Measurements from ENCODE around the gene KCTD7.
"Not testable (repeated sequence)": the region's sequence is repeated elsewhere in the genome, so short reads cannot be mapped to it uniquely, and the experiment has no call there.

KCTD7 gene

DNA sequence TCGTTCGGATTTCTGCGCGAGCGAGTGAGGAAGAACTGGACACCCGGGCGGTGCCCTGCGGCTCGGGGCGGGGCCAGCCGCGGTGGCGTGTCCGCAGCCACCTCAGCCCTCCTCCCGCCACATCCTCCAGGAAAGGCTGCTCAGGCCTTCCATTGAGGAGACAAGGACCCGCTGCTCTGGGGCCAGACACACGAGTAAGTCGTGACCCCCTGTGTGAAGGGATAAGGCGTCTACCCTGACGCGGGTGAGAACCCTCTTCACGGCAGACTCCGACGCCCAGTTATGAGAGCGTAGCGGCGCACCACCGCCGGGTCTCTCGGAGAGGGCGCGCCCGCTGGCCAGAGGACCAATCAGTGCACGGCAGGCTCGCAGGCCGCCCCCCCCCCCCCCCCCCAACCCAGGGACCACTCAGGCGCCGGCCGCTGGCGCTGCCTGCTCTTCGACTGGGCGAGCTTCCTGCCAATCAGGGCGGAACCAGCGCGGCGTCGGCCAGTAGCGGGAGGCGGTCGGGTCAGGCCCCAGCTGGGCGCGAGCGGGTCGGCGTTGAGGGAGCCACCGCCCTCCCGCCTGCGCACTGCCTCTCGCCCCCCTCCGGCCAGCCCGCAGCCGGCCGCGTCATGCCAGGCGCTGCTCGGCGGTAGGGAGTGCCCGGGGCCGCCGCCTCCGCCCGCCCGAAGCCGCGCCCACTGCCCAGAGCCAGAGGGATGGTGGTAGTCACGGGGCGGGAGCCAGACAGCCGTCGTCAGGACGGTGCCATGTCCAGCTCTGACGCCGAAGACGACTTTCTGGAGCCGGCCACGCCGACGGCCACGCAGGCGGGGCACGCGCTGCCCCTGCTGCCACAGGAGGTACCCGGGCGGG, at the start of gene KCTD7:
Gene KCTD7, plus strand, starts transcription at position 521 of the 861 bp plus-strand sequence. Its CDS starts 184 bp downstream, at position 705.
- peaks cover 0 to 8% (median 0%) of the 10 kb centered on the region in 11 experiments; a peak in 6 of 22 replicates for H3K9me3 ChIP-seq (replicated peaks in 1 of 11)
- peak within 1 kb of the TSS; percentile 79 to 89 (median 87) for H3K9ac ChIP-seq
- peaks cover 0 to 36% (median 17%) of the 10 kb centered on the region in 11 experiments; a peak in 12 of 22 replicates for H4K20me1 ChIP-seq
- peak within 1 kb of the TSS; percentile 57 to 83 (median 74) for H3K4me3 ChIP-seq
- TF ChIP-seq Cebpa-rat (IDR thresholded peaks at IDR 0.05): no peak
- H3K4me1 ChIP-seq: peaks cover 51 to 59% (median 55%) of the 10 kb centered on the region in 10 experiments
- peaks cover 0 to 7% (median 6%) of the 10 kb centered on the region in 11 experiments; a peak in 8 of 22 replicates for H3K36me3 ChIP-seq
- peak within 1 kb of the TSS; percentile 84 to 99 (median 95) for H3K4me2 ChIP-seq
- peaks cover 0 to 9% (median 0%) of the 10 kb centered on the region in 11 experiments; a peak in 3 of 22 replicates for H3K27me3 ChIP-seq
- H3K27ac ChIP-seq: peak within 1 kb of the TSS; percentile 75 to 92 (median 86)

DNA sequence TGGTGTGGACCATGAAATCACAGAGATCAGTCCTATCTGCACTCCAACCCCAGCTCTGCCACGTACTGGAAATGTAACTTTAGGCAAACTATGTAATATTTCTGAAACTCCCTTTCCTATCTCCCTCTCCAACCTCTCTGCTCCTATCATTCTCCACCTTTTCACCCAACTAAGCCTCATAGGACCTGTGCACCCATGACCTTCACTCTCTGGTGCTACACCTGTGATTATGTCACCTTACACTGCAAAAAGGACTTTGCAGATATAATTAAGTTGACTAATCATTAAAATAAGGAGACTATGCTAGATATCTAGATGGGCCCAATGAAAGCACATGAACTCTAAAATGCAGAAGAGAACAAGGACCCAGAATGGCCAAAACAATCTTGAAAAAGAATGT, 48.3 kb upstream of the KCTD7 start:
- H3K9ac ChIP-seq; H3K27me3 ChIP-seq; H3K4me2 ChIP-seq; H3K27ac ChIP-seq; H3K4me3 ChIP-seq; H3K9me3 ChIP-seq (replicated peaks in 1 of 11): not testable (repeated sequence)
- Histone ChIP-seq H3K36me3 (peaks cover 51 to 83% (median 62%) of the 10 kb centered on the region in 11 experiments), H4K20me1 (peaks cover 44 to 98% (median 94%) of the 10 kb centered on the region in 11 experiments), H3K4me1 (peaks cover 22 to 53% (median 38%) of the 10 kb centered on the region in 10 experiments)

DNA sequence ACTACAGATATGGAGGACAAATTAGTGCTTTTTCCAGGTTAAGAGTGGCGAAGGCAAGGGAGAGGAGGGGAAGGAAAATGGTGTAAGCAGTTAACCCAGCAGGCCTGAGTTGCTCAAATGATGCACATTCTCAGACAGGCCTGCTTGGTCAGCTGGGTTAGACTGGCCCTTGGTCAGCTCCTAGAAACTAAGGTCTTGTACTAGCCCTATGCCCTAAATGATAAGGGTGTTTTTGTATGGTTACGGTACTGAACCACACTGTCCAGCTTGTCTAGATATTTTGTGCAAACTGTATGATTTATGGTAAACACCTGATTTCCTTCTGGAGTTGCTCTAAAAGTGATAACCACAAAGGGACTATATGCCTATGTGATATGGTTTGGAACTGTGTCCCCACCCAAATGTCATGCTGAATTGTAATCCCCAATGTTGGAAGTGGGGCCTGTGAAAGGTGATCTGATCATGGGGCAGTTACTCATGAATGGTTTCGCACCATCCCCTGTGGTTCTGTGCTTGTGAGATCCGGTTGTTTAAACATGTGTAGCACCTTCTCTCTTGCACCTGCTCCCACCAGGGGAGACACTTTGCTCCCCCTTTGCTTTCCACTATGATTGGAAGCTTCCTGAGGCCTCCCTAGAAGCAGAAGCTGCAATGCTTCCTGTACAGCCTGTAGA, 45.7 kb upstream of the KCTD7 start:
- peaks cover 52 to 78% (median 64%) of the 10 kb centered on the region in 11 experiments for H3K36me3 ChIP-seq
- H3K9ac ChIP-seq; H3K4me3 ChIP-seq; H3K9me3 ChIP-seq (replicated peaks in 1 of 11); H3K27me3 ChIP-seq: not testable (repeated sequence)
- H4K20me1 ChIP-seq: peaks cover 49 to 98% (median 94%) of the 10 kb centered on the region in 11 experiments
- peaks cover 18 to 56% (median 34%) of the 10 kb centered on the region in 10 experiments for H3K4me1 ChIP-seq
- peak overlapping the region in 5 of 11 experiments; percentile 37 to 71 (median 59); a peak in 8 of 22 replicates for H3K4me2 ChIP-seq
- peak overlapping the region in 1 of 11 experiments; percentile 67; a peak in 2 of 22 replicates for H3K27ac ChIP-seq

DNA sequence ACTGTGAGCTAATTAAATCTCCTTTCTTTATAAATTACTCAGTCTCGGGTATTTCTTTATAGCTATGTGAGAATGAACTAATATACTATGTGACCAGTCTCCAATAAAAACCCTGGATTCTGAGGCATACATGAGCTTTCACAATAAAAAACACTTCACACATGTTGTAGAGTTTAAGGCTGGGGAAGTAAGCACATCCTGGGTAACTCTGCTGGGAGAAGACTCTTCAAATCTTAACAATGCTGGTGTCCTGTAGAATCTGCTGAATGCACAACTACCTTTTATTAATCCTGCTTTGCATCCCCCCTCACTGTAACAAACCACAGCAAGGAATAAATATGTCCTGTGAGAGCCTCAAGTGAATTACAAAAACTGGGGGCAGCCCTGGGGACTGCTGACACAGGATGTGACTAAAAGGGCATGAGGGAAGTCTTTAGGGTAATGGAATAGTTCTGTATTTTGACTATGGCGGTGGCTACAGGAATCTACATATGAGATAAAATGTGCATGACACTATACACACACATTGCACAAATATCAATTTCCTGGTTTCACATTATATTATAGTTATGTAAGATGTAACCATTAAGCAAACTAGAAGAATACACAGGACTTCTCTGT, 45.1 kb upstream of the KCTD7 start:
- Histone ChIP-seq H3K4me1 (peaks cover 15 to 56% (median 34%) of the 10 kb centered on the region in 10 experiments), H3K36me3 (peaks cover 52 to 79% (median 62%) of the 10 kb centered on the region in 11 experiments), H3K27ac (peak overlapping the region in 1 of 11 experiments; percentile 67; a peak in 2 of 22 replicates), H3K9me3 (replicated peaks in 1 of 11) (peaks cover 0 to 9% (median 0%) of the 10 kb centered on the region in 11 experiments; a peak in 4 of 22 replicates), H4K20me1 (peaks cover 52 to 98% (median 94%) of the 10 kb centered on the region in 11 experiments), H3K4me2 (peak overlapping the region in 9 of 11 experiments; percentile 18 to 71 (median 40); a peak in 16 of 22 replicates), H3K9ac (no peak overlapping the region), H3K27me3 (no peaks in the 10 kb centered on the region), H3K4me3 (no peak overlapping the region)
- TF ChIP-seq Cebpa-rat (IDR thresholded peaks at IDR 0.05): no peak

DNA sequence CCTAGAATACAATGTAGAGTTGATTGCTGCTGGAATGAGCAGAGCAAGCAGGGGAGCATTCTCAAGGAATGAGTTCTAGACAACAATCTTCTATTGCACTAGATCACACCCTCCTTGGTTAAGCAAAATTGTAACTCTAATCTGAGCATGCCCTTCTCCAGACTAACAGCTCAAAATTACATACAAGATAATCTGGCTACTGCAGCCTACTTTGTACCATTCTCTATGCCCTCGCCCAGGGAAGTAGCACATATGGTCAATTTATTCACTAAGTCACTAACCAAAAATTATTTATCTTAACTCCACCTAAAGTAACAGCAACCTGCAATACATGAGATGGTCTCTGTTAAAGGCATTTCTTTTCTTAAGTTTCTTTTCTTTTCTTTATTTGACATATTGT, 42.5 kb upstream of the KCTD7 start:
- H3K36me3 ChIP-seq: peaks cover 43 to 63% (median 54%) of the 10 kb centered on the region in 11 experiments
- TF ChIP-seq Cebpa-rat (IDR thresholded peaks at IDR 0.05): no peak
- no peak overlapping the region for H3K4me2 ChIP-seq
- H3K27me3 ChIP-seq: no peaks in the 10 kb centered on the region
- H3K27ac ChIP-seq: no peak overlapping the region
- peaks cover 35 to 78% (median 51%) of the 10 kb centered on the region in 10 experiments for H3K4me1 ChIP-seq
- no peak overlapping the region for H3K9ac ChIP-seq
- peaks cover 69 to 100% (median 100%) of the 10 kb centered on the region in 11 experiments for H4K20me1 ChIP-seq
- H3K4me3 ChIP-seq: no peak overlapping the region
- peaks cover 0 to 9% (median 0%) of the 10 kb centered on the region in 11 experiments; a peak in 4 of 22 replicates for H3K9me3 ChIP-seq (replicated peaks in 1 of 11)

DNA sequence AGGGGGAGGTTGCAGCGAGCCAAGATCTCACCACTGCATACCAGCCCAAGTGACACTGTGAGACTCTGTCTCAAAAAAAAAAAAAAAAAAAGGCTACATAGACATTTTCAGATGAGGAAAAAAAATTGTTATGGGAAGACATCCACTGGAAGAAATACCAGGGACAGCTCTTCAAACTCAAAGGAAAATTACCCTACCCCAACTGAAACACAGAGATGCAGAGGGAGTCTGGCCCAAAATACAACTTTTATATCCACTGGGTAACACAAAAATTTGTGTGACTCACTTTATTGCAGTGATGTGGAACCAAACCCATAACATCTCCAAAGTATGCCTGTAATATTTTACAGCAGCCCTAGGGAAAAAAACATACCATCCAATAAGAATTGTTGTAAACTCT, 40.5 kb upstream of the KCTD7 start:
- Histone ChIP-seq H3K4me1 (peaks cover 45 to 84% (median 58%) of the 10 kb centered on the region in 10 experiments), H4K20me1 (peaks cover 70 to 89% (median 86%) of the 10 kb centered on the region in 11 experiments), H3K36me3 (peaks cover 25 to 42% (median 35%) of the 10 kb centered on the region in 11 experiments), H3K4me2 (peak overlapping the region in 8 of 11 experiments; percentile 10 to 94 (median 33); a peak in 11 of 22 replicates)
- H3K27ac ChIP-seq; H3K9me3 ChIP-seq (replicated peaks in 1 of 11); H3K27me3 ChIP-seq; H3K4me3 ChIP-seq; H3K9ac ChIP-seq: not testable (repeated sequence)

DNA sequence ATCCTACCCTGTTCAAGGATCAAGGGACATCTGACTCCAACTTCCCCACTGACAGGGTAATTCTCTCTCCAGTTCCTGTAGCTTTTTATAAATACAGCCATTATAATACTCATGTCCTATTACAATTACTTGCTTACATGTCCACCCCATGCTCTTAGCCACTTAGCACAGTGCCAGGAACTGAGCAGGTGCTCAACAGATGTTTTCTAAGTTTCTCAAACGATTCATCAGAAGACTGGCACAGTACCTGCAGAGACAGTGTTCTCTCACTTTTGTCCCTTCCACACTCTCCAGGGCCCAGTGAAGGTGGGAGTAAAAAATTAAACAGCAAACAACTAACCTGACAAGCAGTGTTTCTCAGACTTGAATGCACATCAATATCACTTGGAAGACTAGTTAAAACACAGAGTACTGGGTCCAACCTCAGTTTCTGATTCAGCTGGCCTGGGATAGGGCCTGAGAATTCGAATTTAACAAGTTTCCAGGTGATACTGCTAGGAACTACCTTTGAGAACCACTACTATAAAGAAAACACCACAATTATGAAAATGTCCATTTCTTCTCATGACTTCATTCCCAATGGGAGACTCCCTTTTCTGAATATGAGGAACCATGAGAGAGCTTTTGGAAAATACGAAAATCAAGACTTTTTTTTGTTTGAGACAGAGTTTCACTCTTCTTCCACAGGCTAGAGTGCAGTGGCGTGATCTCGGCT, 39.7 kb upstream of the KCTD7 start:
- not testable (repeated sequence) for H3K9me3 ChIP-seq (replicated peaks in 1 of 11); H3K27ac ChIP-seq; H3K9ac ChIP-seq; H3K4me3 ChIP-seq; H3K27me3 ChIP-seq
- Histone ChIP-seq H4K20me1 (peaks cover 65 to 81% (median 78%) of the 10 kb centered on the region in 11 experiments), H3K4me1 (peaks cover 39 to 78% (median 51%) of the 10 kb centered on the region in 10 experiments), H3K4me2 (peak overlapping the region in 9 of 11 experiments; percentile 13 to 97 (median 91); a peak in 12 of 22 replicates), H3K36me3 (peaks cover 21 to 34% (median 29%) of the 10 kb centered on the region in 11 experiments)

DNA sequence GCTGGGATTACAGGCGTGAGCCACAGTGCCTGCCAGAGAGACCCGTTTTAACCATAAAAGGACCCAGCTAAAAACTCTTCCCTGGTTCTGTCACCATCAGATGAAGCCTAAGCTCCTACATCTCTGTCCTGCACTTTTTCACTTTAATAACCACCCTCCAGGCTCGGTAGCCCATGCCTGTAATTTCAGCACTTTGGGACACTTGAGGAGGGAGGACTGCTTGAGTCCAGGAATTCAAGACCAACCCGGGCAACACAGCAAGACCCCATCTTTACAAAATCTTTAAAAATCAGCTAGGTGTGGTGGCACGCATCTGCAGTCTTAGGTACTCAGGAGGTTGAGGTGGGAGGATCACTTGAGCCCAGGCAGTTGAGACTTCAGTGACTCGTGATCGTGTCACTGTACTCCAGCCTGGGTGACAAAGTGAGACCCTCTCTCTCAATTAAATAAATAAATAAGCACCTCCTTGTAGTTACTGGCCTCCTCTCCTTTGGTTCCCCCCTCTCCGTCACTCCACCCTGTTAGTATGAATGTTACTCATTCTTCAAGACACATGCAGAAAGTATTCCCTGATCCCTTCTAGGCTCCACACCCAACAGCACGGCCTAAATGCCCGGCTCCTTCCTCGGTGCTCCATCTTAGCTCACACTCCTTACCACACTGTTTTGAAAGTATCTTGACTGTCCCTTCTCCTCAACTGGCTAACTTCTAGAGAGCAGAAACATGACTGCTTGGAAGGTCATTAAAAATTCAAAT, 38.2 kb upstream of the KCTD7 start:
- peaks cover 13 to 22% (median 17%) of the 10 kb centered on the region in 11 experiments; a peak in 20 of 22 replicates for H3K36me3 ChIP-seq
- peak overlapping the region; percentile 80 to 97 (median 92) for H3K4me2 ChIP-seq
- peaks cover 38 to 64% (median 46%) of the 10 kb centered on the region in 10 experiments for H3K4me1 ChIP-seq
- H3K4me3 ChIP-seq: peak overlapping the region; percentile 79 to 99 (median 96); a peak in 19 of 20 replicates
- H3K9me3 ChIP-seq (replicated peaks in 1 of 11): peaks cover 0 to 16% (median 9%) of the 10 kb centered on the region in 11 experiments; a peak in 17 of 22 replicates
- H3K9ac ChIP-seq: peak overlapping the region in 10 of 11 experiments; percentile 83 to 97 (median 90); a peak in 19 of 22 replicates
- peaks cover 54 to 67% (median 63%) of the 10 kb centered on the region in 11 experiments for H4K20me1 ChIP-seq
- H3K27ac ChIP-seq: 0 out of 22 replicates have a peak overlapping the region, but pooled peaks of 1 of the 11 experiments have one; percentile 84
- H3K27me3 ChIP-seq: not testable (repeated sequence)

DNA sequence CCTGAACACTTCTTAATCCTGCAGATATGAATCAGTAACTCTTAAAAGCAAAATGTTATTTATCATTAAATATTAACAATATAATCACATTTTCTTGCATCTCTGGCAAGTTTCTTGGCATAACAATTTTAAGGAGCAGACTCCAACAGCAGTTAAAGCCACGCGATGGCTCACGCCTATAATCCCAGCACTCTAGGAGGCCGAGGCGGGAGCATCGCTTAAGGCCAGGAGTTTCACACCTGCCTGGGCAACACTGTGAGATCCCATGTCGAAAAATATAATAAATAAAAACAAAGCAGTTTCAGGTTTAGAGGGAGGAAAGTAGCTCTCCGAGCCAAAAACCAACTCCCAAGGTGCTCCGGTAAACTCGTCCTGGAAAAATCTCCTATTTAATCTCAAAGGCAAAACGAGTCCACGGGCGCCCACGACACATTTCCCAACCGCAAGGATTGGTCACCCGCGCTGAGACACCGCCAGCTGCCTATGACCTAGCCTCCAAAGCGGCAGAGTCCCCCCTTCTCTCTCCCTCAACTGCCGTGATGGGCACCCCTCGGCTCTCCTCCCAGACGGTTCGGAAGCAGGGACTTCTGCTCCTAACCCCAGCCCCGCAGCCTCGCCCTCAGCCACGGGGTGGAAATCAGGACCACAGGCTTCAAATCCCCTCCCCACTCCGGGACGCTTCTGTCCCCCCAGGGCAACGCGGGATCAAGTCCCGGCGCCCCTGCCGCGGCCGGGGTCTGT, 37.5 kb upstream of the KCTD7 start:
- H4K20me1 ChIP-seq: peaks cover 46 to 59% (median 56%) of the 10 kb centered on the region in 11 experiments

More for the DNA sequence above, 37.5 kb upstream of the KCTD7 start:
- peak overlapping the region; percentile 77 to 89 (median 83) for H3K27ac ChIP-seq
- H3K4me1 ChIP-seq: peaks cover 38 to 58% (median 46%) of the 10 kb centered on the region in 10 experiments
- not testable (repeated sequence) for H3K27me3 ChIP-seq
- H3K36me3 ChIP-seq: peaks cover 13 to 20% (median 17%) of the 10 kb centered on the region in 11 experiments; a peak in 20 of 22 replicates
- H3K9ac ChIP-seq: peak overlapping the region; percentile 83 to 97 (median 90)
- H3K4me2 ChIP-seq: peak overlapping the region; percentile 80 to 97 (median 92)
- peak overlapping the region; percentile 79 to 99 (median 96) for H3K4me3 ChIP-seq
- peaks cover 0 to 16% (median 9%) of the 10 kb centered on the region in 11 experiments; a peak in 17 of 22 replicates for H3K9me3 ChIP-seq (replicated peaks in 1 of 11)

Data from BLaER1 treated with 17β-estradiol and CSF1 and Interleukin-3, amounts not matched to agents 10 nM and 100 nM (cell line).